A549 (cell line): ENCODE data around the gene BZW2. TPM values are rescaled to one million over a fixed set of nuclear protein-coding genes. Genes with fewer than 3 reads are reported as not detected.

Experiments used
- ATAC-seq, 2 experiments: fragments of 200-7000 bp in 1 of 2; fragments of >200 bp in 1 of 2; cut with Nextera tagmentation in 1 of 2; cut with Tn5 transposase in 1 of 2; 3 replicates each; pipeline versions ENCODE4 v1.8.0 to v1.9.1; 2018 to 2020; ENCODE audit warnings: mild to moderate bottlenecking in 1 of 2, moderate library complexity in 1 of 2
- CTCF ChIA-PET: fragments of 300-600 bp; sonication (Branson Sonifier 250); formaldehyde crosslinking; extraction: SDS; loops from one replicate; lab custom pipeline; 2021; ENCODE audit warnings: antibody characterized with exemption, inconsistent platforms; lab: Yijun Ruan, JAX
- POLR2A ChIA-PET: fragments of 350-600 bp; formaldehyde crosslinking; extraction: SDS; loops from one replicate; lab custom pipeline; 2021; ENCODE audit warnings: antibody characterized with exemption, inconsistent platforms; lab: Yijun Ruan, JAX
- DNase-seq, 2 experiments: peaks; one replicate each; pipeline versions ENCODE4 v3.0.0 to v3.0.0-alpha.2; 2011 to 2016; ENCODE audit warnings: low read depth in 1 of 2, low spot score in 1 of 2
- FAIRE-seq: peaks from 2 replicates; lab custom pipeline; 2011; peaks lifted over from hg19 to GRCh38; lab: Jason Lieb, UNC
- H3K27ac ChIP-seq, 2 experiments: fragments of >200 bp; sonication (Bioruptor Twin); formaldehyde crosslinking; 3 replicates each; pipeline ENCODE4 v1.5.1; 2016 to 2017
- H3K4me1 ChIP-seq: fragments of >200 bp; sonication (Bioruptor Twin); formaldehyde crosslinking; 3 replicates; pipeline ENCODE4 v1.6.1; 2016
- H3K4me2 ChIP-seq: fragments of >200 bp; sonication (Bioruptor Twin); formaldehyde crosslinking; 3 replicates; pipeline ENCODE4 v1.6.1; 2016
- H3K4me3 ChIP-seq: fragments of >200 bp; sonication (Bioruptor Twin); formaldehyde crosslinking; 3 replicates; pipeline ENCODE4 v1.5.1; 2016
- H3K9me3 ChIP-seq: fragments of >200 bp; sonication (Bioruptor Twin); formaldehyde crosslinking; 3 replicates; pipeline ENCODE4 v1.6.1; 2016
- CEBPB ChIP-seq, 2 experiments: fragments of >200 bp in 1 of 2; sonication (Bioruptor Twin) in 1 of 2; formaldehyde crosslinking in 1 of 2; IDR thresholded peaks; 2 replicates each; pipeline ENCODE4 v1.6.1; 2012 to 2016
- EHF ChIP-seq: fragments of 250-450 bp; sonication (Bioruptor Pico); IDR thresholded peaks from 2 replicates; pipeline ENCODE4 v1.5.0; 2020; ENCODE audit warnings: mild to moderate bottlenecking
- EHMT2 ChIP-seq: fragments of 200-600 bp; sonication (generic); IDR thresholded peaks from 2 replicates; pipeline ENCODE4 v1.6.1; 2016; ENCODE audit warnings: antibody characterized with exemption, low read depth, mild to moderate bottlenecking, moderate library complexity
- FOSL2 ChIP-seq, 2 experiments: fragments of 450-650 bp in 1 of 2; fragments of >200 bp in 1 of 2; sonication (Bioruptor Twin) in 1 of 2; formaldehyde crosslinking; IDR thresholded peaks; 2 replicates each; pipeline versions ENCODE4 v1.5.0 to v1.6.1; 2016 to 2020; ENCODE audit warnings: mild to moderate bottlenecking in 1 of 2, moderate library complexity in 1 of 2
- FOXS1 ChIP-seq: fragments of 250-450 bp; sonication (Bioruptor Pico); IDR thresholded peaks from 2 replicates; pipeline ENCODE4 v1.5.0; 2020; ENCODE audit warnings: mild to moderate bottlenecking, moderate library complexity
- GATA3 ChIP-seq: IDR thresholded peaks from 2 replicates; pipeline ENCODE4 v1.6.1; 2012; ENCODE audit warnings: borderline replicate concordance
- HOXB13 ChIP-seq: fragments of 250-450 bp; sonication (Bioruptor Pico); IDR thresholded peaks from 2 replicates; pipeline ENCODE4 v1.5.0; 2020; ENCODE audit warnings: low read depth, mild to moderate bottlenecking, moderate library complexity
- JUN ChIP-seq, 2 experiments: fragments of >200 bp; sonication (Bioruptor Twin); formaldehyde crosslinking; IDR thresholded peaks; 2 replicates in 1 of 2; 3 replicates in 1 of 2; pipeline ENCODE4 v1.6.1; 2016 to 2017
- KDM1A ChIP-seq: fragments of 200-600 bp; sonication (generic); IDR thresholded peaks from 2 replicates; pipeline ENCODE4 v1.6.1; 2016; ENCODE audit warnings: low read depth, mild to moderate bottlenecking
- KDM5A ChIP-seq: fragments of 200-600 bp; sonication (generic); IDR thresholded peaks from 2 replicates; pipeline ENCODE4 v1.6.1; 2016; ENCODE audit warnings: antibody characterized with exemption, mild to moderate bottlenecking
- MAZ ChIP-seq: fragments of 150-350 bp; IDR thresholded peaks from 2 replicates; pipeline ENCODE4 v1.6.1; 2014; ENCODE audit warnings: antibody characterized with exemption, low read depth, low read length, borderline replicate concordance
- PHF8 ChIP-seq: fragments of 200-600 bp; sonication (generic); IDR thresholded peaks from 2 replicates; pipeline ENCODE4 v1.6.1; 2016; ENCODE audit warnings: low read depth, mild to moderate bottlenecking, antibody characterized with exemption, moderate library complexity, borderline replicate concordance
- POLR2A ChIP-seq: IDR thresholded peaks from 2 replicates; pipeline ENCODE4 v1.6.1; 2012; ENCODE audit warnings: mild to moderate bottlenecking, low read length
- POLR2AphosphoS2 ChIP-seq: conservative IDR thresholded peaks from 2 replicates; pipeline ENCODE4 v1.6.1; 2012; ENCODE audit warnings: low read length, improper control_type of control experiment, inconsistent platforms
- RAD21 ChIP-seq, 2 experiments: fragments of >200 bp in 1 of 2; sonication (Bioruptor Twin) in 1 of 2; formaldehyde crosslinking in 1 of 2; IDR thresholded peaks in 1 of 2; conservative IDR thresholded peaks in 1 of 2; 2 replicates in 1 of 2; 3 replicates in 1 of 2; pipeline ENCODE4 v1.6.1; 2012 to 2018; ENCODE audit warnings: inconsistent platforms in 1 of 2
- RCOR1 ChIP-seq: fragments of 150-350 bp; IDR thresholded peaks from 2 replicates; pipeline ENCODE4 v1.6.1; 2014; ENCODE audit warnings: antibody characterized with exemption, low read length, low read depth
- RFX5 ChIP-seq: fragments of 450-650 bp; IDR thresholded peaks from 2 replicates; pipeline ENCODE4 v1.7.1; 2014; ENCODE audit warnings: antibody characterized with exemption, mild to moderate bottlenecking, moderate library complexity
- RNF2 ChIP-seq: fragments of 200-600 bp; sonication (generic); IDR thresholded peaks from 2 replicates; pipeline ENCODE4 v1.6.1; 2016; ENCODE audit warnings: low read depth, mild to moderate bottlenecking, antibody characterized with exemption, moderate library complexity, borderline replicate concordance
- SMC3 ChIP-seq: fragments of >200 bp; sonication (Bioruptor Twin); formaldehyde crosslinking; IDR thresholded peaks from 3 replicates; pipeline ENCODE4 v1.6.1; 2018; ENCODE audit warnings: inconsistent platforms
- SREBF2 ChIP-seq: fragments of 450-650 bp; IDR thresholded peaks from 2 replicates; pipeline ENCODE4 v1.6.1; 2014; ENCODE audit warnings: mild to moderate bottlenecking, moderate library complexity
- ZC3H11A ChIP-seq: fragments of 450-650 bp; IDR thresholded peaks from 2 replicates; pipeline ENCODE4 v1.6.1; 2014; ENCODE audit warnings: antibody characterized with exemption, mild to moderate bottlenecking
- ZFP36 ChIP-seq: fragments of 450-650 bp; IDR thresholded peaks from 2 replicates; pipeline ENCODE4 v1.6.1; 2014; ENCODE audit warnings: borderline replicate concordance; ENCODE audit not compliant: partially characterized antibody
- ZNF302 ChIP-seq: fragments of 250-450 bp; sonication (Bioruptor Pico); IDR thresholded peaks from 2 replicates; pipeline ENCODE4 v1.9.0; 2021; ENCODE audit warnings: inconsistent platforms, mild to moderate bottlenecking, moderate library complexity
- WGBS: methylation state at CpG from one replicate; pipeline ENCODE4 v1.1.6; 2017; ENCODE audit errors: missing lambda C conversion rate; 5-methylcytosine and 5-hydroxymethylcytosine counted together
- polyA plus RNA-seq, 4 experiments: library from polyadenylated mRNA; depleted of rRNA in 3 of 4; stranded (reverse); fragments of >200 nt; fragmentation: RNase III in 1 of 4; extraction: RNeasy Plus Mini Kit Qiagen cat#74134 plus additional on column Dnase treatment in 1 of 4; gene quantifications; 2 replicates in 3 of 4; 3 replicates in 1 of 4; pipeline ENCODE4 v1.2.3, GENCODE V29; 2011 to 2017
- TF ChIP-seq, protein P1 (sequence below): fragments of >200 bp; sonication (Bioruptor Twin); formaldehyde crosslinking; IDR thresholded peaks from 3 replicates; pipeline ENCODE4 v1.5.1; 2016
- TF ChIP-seq, protein P2 (sequence below): fragments of 250-450 bp; sonication (Bioruptor Pico); IDR thresholded peaks from 2 replicates; pipeline ENCODE4 v1.5.0; 2021; ENCODE audit warnings: mild to moderate bottlenecking, moderate library complexity, borderline replicate concordance

BZW2 gene
- polyA plus RNA-seq, 2 of the 4 experiments (the other 2 are of a cell fraction): 72.4 to 101 TPM

DNA sequence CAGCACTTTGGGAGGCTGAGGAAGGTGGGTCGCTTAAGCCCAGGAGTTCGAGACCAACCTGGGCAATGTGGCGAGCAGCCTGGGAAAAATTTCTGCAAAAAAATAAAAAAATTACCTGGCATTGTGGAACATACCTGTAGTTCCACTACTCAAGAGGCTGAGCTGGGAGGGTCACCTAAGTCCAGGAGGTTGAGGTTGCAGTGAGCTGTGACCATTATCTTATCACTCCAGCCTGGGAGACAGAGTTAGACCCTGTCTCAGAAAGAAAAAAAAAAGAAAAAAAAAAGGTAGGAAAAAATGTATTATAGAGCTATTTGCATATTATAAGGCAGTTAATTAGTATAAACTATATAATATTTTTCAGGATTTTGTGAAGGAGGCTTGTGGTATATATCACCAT lies 96.6 kb downstream of the BZW2 start:
- Histone ChIP-seq H3K4me3 (no peak overlapping the region), H3K27ac (peak overlapping the region in 1 of 2 experiments; percentile 11; a peak in 1 of 6 replicates), H3K9me3 (no peaks in the 10 kb centered on the region), H3K4me2 (no peak overlapping the region), H3K4me1 (peaks cover 33% of the 10 kb centered on the region)
- DNase-seq: no peak
- ATAC-seq: no peak
- WGBS: 98% methylated on average over 3 of the region's 3 CpGs
- no peak for TF ChIP-seq SMC3
- no peak for FAIRE-seq
- POLR2A ChIA-PET: no interaction called here
- CTCF ChIA-PET: no interaction called here

DNA sequence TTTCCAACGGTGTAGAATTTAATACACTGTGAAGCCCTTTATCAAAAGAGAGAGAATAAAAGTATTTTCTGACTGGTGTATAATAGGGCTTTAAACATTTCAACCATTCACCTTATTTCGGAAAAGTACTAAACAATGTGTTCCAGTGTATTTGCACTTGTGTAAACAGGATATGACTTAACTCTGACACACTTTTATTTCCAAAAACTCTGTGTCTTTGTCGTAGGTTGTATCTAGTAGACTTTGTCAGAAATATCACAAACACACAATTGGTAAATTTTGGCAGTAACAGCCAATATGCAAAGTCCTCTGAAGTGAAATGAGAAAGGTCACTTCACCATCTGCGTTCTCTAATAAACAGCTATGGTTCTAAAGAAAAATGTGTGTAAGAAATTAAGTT lies 97.3 kb downstream of the BZW2 start:
- ChIA-PET POLR2A (no interaction called here), CTCF (no interaction called here)
- H3K4me3 ChIP-seq: no peak overlapping the region
- peak; percentile 23 for FAIRE-seq
- ATAC-seq: no peak
- DNase-seq: no peak
- TF ChIP-seq RCOR1 (no peak), MAZ (no peak), SREBF2 (no peak), RNF2 (no peak), CEBPB (IDR thresholded peaks at IDR 0.05) (no peak), ZC3H11A (no peak), ZFP36 (no peak), KDM5A (no peak), RFX5 (no peak), ZNF302 (CRISPR knock-in tag) (no peak), POLR2A (no peak), POLR2AphosphoS2 (no peak), JUN (IDR thresholded peaks at IDR 0.05) (no peak), EHMT2 (no peak)
- TF ChIP-seq, protein P1, sequence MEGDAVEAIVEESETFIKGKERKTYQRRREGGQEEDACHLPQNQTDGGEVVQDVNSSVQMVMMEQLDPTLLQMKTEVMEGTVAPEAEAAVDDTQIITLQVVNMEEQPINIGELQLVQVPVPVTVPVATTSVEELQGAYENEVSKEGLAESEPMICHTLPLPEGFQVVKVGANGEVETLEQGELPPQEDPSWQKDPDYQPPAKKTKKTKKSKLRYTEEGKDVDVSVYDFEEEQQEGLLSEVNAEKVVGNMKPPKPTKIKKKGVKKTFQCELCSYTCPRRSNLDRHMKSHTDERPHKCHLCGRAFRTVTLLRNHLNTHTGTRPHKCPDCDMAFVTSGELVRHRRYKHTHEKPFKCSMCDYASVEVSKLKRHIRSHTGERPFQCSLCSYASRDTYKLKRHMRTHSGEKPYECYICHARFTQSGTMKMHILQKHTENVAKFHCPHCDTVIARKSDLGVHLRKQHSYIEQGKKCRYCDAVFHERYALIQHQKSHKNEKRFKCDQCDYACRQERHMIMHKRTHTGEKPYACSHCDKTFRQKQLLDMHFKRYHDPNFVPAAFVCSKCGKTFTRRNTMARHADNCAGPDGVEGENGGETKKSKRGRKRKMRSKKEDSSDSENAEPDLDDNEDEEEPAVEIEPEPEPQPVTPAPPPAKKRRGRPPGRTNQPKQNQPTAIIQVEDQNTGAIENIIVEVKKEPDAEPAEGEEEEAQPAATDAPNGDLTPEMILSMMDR: no peak
- H3K27ac ChIP-seq: peak overlapping the region; percentile 29 to 46; a peak in 2 of 6 replicates
- 19% methylated on average over 4 of the region's 4 CpGs for WGBS
- H3K4me2 ChIP-seq: peak overlapping the region; percentile 56
- H3K9me3 ChIP-seq: no peaks in the 10 kb centered on the region
- H3K4me1 ChIP-seq: peaks cover 33% of the 10 kb centered on the region

DNA sequence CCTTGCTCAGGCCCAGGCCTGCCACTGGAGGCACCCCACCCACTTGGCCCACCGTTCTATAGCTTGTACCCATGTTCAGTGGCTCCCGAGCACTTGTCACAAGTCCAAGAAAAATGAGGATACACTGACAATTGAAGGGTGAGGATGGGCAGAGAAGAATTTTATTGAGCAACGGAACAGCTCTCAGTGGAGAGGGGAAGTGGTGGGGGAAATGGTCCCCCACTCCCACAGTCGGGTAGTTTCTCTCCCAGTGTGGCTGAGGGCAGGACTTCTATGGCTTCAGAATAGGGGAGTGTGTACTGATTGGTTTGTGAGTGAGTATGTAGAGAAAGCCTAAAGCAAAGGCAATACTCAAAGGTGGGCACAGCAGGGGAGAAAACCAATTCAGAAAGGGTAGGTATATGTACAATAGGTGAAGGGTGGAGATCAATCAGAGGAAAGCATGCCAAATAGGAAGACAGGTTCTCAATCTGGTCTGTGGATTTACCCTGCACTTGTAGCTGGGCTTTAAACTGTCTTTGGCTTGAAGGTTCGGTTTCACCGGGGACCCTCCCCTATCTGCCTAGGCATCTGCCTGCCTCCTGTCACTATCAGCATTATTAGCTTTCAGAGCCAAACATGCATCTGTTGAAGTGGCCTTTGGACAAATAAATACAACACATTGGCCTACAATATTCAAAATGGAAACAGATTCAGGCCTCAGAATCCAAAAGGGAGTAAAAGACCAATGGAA lies 98.7 kb downstream of the BZW2 start:
- DNase-seq: no peak
- TF ChIP-seq, protein P2, sequence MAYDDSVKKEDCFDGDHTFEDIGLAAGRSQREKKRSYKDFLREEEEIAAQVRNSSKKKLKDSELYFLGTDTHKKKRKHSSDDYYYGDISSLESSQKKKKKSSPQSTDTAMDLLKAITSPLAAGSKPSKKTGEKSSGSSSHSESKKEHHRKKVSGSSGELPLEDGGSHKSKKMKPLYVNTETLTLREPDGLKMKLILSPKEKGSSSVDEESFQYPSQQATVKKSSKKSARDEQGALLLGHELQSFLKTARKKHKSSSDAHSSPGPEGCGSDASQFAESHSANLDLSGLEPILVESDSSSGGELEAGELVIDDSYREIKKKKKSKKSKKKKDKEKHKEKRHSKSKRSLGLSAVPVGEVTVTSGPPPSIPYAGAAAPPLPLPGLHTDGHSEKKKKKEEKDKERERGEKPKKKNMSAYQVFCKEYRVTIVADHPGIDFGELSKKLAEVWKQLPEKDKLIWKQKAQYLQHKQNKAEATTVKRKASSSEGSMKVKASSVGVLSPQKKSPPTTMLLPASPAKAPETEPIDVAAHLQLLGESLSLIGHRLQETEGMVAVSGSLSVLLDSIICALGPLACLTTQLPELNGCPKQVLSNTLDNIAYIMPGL (CRISPR knock-in tag): no peak
- TF ChIP-seq RAD21 (conservative IDR thresholded peaks at IDR 0.05 in 1 of 2, IDR thresholded peaks at IDR 0.05 in 1 of 2): no peak
- no peak for TF ChIP-seq HOXB13 (CRISPR knock-in tag)
- TF ChIP-seq SREBF2: no peak
- TF ChIP-seq KDM1A: no peak
- TF ChIP-seq GATA3: no peak
- no peak for TF ChIP-seq PHF8
- TF ChIP-seq KDM5A: no peak
- no peak for TF ChIP-seq ZNF302 (CRISPR knock-in tag)
- TF ChIP-seq JUN (IDR thresholded peaks at IDR 0.05): no peak
- TF ChIP-seq FOSL2 (IDR thresholded peaks at IDR 0.05): no peak
- no peak for TF ChIP-seq FOSL2 (CRISPR knock-in tag; IDR thresholded peaks at IDR 0.05)
- TF ChIP-seq EHF (CRISPR knock-in tag): no peak
- TF ChIP-seq, protein P1: no peak
- no peak for TF ChIP-seq FOXS1
- ATAC-seq: no peak
- ChIA-PET POLR2A (no interaction called here), CTCF (interaction anchor here (0.7 to 1.1 kb wide), 2 partner anchors 30 to 42 kb away, joined by 3 read pairs; no protein-coding TSS in a partner anchor)
- Histone ChIP-seq H3K9me3 (no peaks in the 10 kb centered on the region), H3K4me1 (peaks cover 29% of the 10 kb centered on the region), H3K4me2 (no peak overlapping the region), H3K27ac (no peak overlapping the region), H3K4me3 (no peak overlapping the region)
- FAIRE-seq: no peak
- 96% methylated on average over 6 of the region's 6 CpGs for WGBS
